ENCODE data around the gene RIC3. TPM values are rescaled to one million over a fixed set of nuclear protein-coding genes. Genes with fewer than 3 reads are reported as not detected.
A peak's percentile ranks its signal among the peaks of the same experiment; 100 is the strongest.

RIC3 gene
- total and polyA plus RNA-seq, 2 experiments from 2014 or later, result 3.2 to 3.6 TPM

- H3K4me2 ChIP-seq, result no peak overlapping the region
- H3K27ac ChIP-seq, result no peak overlapping the region
- no peak overlapping the region for H3K4me3 ChIP-seq
- no peaks in the 10 kb centered on the region for H3K27me3 ChIP-seq
- no peaks in the 10 kb centered on the region for H3K9me3 ChIP-seq (ENCODE audit: low read depth)
- peaks cover 59% of the 10 kb centered on the region for H3K79me2 ChIP-seq
- no peak for TF ChIP-seq CTCF (IDR thresholded peaks at IDR 0.05; ENCODE audit: poor library complexity)
- TF ChIP-seq EZH2 (IDR thresholded peaks at IDR 0.05; ENCODE audit: borderline replicate concordance), result no peak
- TF ChIP-seq EZH2phosphoT487 (IDR thresholded peaks at IDR 0.05; ENCODE audit: low read depth, severe bottlenecking, unreplicated experiment), result no peak
- no peak for DNase-seq (ENCODE audit: low spot score)
- peaks cover 13% of the 10 kb centered on the region for H4K20me1 ChIP-seq (ENCODE audit: insufficient read depth, poor library complexity, severe bottlenecking)
- no peaks in the 10 kb centered on the region for H3K9me2 ChIP-seq (replicated peaks; ENCODE audit: insufficient read depth)
- no peak overlapping the region for H2AFZ ChIP-seq
- WGBS (ENCODE audit: low lambda C conversion rate, missing lambda C conversion rate), result 88% methylated on average over 11 of the region's 11 CpGs
- H3K36me3 ChIP-seq (replicated peaks; ENCODE audit: insufficient read depth, low read depth), result no peaks in the 10 kb centered on the region
- peaks cover 19% of the 10 kb centered on the region for H3K4me1 ChIP-seq (ENCODE audit: insufficient read depth)
Measured at GRCh38 chr11:8085011-8085645, 83.7 kb downstream of the RIC3 start.

GRCh38 chr11:8084352-8084751 lies 84.5 kb downstream of the RIC3 start:
- 95% methylated on average over 6 of the region's 6 CpGs for WGBS (ENCODE audit: low lambda C conversion rate, missing lambda C conversion rate)
- no peak for TF ChIP-seq CTCF (IDR thresholded peaks at IDR 0.05; ENCODE audit: poor library complexity)
- TF ChIP-seq EZH2 (IDR thresholded peaks at IDR 0.05; ENCODE audit: borderline replicate concordance), result no peak
- H3K36me3 ChIP-seq (replicated peaks; ENCODE audit: insufficient read depth, low read depth), result no peaks in the 10 kb centered on the region
- no peaks in the 10 kb centered on the region for H3K9me2 ChIP-seq (replicated peaks; ENCODE audit: insufficient read depth)
- no peaks in the 10 kb centered on the region for H3K9me3 ChIP-seq (ENCODE audit: low read depth)
- peaks cover 59% of the 10 kb centered on the region for H3K79me2 ChIP-seq
- peaks cover 13% of the 10 kb centered on the region for H4K20me1 ChIP-seq (ENCODE audit: insufficient read depth, poor library complexity, severe bottlenecking)
- DNase-seq (ENCODE audit: low spot score), result no peak
- no peak overlapping the region for H2AFZ ChIP-seq
- H3K4me3 ChIP-seq, result no peak overlapping the region
- no peak overlapping the region for H3K27ac ChIP-seq
- peaks cover 19% of the 10 kb centered on the region for H3K4me1 ChIP-seq (ENCODE audit: insufficient read depth)
- H3K4me2 ChIP-seq, result no peak overlapping the region
- no peaks in the 10 kb centered on the region for H3K27me3 ChIP-seq

GRCh38 chr11:8083871-8084281 lies 84.9 kb downstream of the RIC3 start:
- Histone ChIP-seq H2AFZ (no peak overlapping the region), H3K4me2 (peak overlapping the region; percentile 97), H3K27ac (no peak overlapping the region), H4K20me1 (ENCODE audit: insufficient read depth, poor library complexity, severe bottlenecking) (peaks cover 13% of the 10 kb centered on the region), H3K9me3 (ENCODE audit: low read depth) (no peaks in the 10 kb centered on the region), H3K4me1 (ENCODE audit: insufficient read depth) (peaks cover 19% of the 10 kb centered on the region), H3K9me2 (replicated peaks; ENCODE audit: insufficient read depth) (no peaks in the 10 kb centered on the region), H3K36me3 (replicated peaks; ENCODE audit: insufficient read depth, low read depth) (no peaks in the 10 kb centered on the region), H3K27me3 (no peaks in the 10 kb centered on the region), H3K4me3 (no peak overlapping the region), H3K79me2 (peaks cover 59% of the 10 kb centered on the region)
- TF ChIP-seq CTCF (IDR thresholded peaks at IDR 0.05; ENCODE audit: poor library complexity), result no peak
- WGBS (ENCODE audit: low lambda C conversion rate, missing lambda C conversion rate), result 50% methylated on average over 1 of the region's 1 CpG
- DNase-seq (ENCODE audit: low spot score), result no peak

- TF ChIP-seq EZH2 (IDR thresholded peaks at IDR 0.05; ENCODE audit: borderline replicate concordance) (no peak), EZH2phosphoT487 (IDR thresholded peaks at IDR 0.05; ENCODE audit: low read depth, severe bottlenecking, unreplicated experiment) (no peak), CTCF (IDR thresholded peaks at IDR 0.05; ENCODE audit: poor library complexity) (no peak)
- Histone ChIP-seq H3K79me2 (peaks cover 59% of the 10 kb centered on the region), H3K27ac (peak overlapping the region; percentile 45), H3K36me3 (replicated peaks; ENCODE audit: insufficient read depth, low read depth) (no peaks in the 10 kb centered on the region), H4K20me1 (ENCODE audit: insufficient read depth, poor library complexity, severe bottlenecking) (peaks cover 13% of the 10 kb centered on the region), H3K9me3 (ENCODE audit: low read depth) (no peaks in the 10 kb centered on the region), H3K9me2 (replicated peaks; ENCODE audit: insufficient read depth) (no peaks in the 10 kb centered on the region), H3K27me3 (no peaks in the 10 kb centered on the region), H3K4me3 (no peak overlapping the region), H3K4me1 (ENCODE audit: insufficient read depth) (peaks cover 19% of the 10 kb centered on the region), H2AFZ (no peak overlapping the region), H3K4me2 (peak overlapping the region; percentile 97)
- DNase-seq (ENCODE audit: low spot score), result no peak
- WGBS (ENCODE audit: low lambda C conversion rate, missing lambda C conversion rate), result 82% methylated on average over 9 of the region's 9 CpGs
Measured at GRCh38 chr11:8083088-8083395, 85.8 kb downstream of the RIC3 start.
